ENCODE data around the gene ARHGAP23. TPM values are rescaled to one million over a fixed set of nuclear protein-coding genes. Genes with fewer than 3 reads are reported as not detected.

Gene ARHGAP23
- total RNA-seq, 1 donor from 2014 or later: 157 TPM

DNA sequence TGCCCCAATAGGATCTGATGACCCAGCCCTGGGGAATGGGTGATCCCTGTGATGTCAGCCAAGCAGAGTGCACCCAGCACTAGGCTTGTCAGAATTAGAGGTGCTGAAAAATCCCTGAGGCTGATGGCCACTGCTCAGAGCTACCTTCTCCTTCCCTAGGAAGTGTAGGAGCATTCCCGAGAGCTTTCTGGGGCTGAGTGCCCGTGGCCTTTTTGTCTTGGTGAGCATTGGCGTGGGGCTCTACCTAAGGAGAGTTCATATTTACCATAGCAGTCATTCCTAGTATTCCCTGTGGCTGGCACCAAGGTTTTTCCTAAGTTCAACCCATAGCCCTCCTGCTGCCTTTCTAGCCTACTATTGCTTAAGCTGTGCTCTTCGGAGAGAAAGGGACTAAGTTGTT lies 22.6 kb upstream of the ARHGAP23 start:
- H3K4me1 Mint-ChIP-seq (ENCODE audit: low read depth): peaks cover 5% of the 10 kb centered on the region
- H3K4me3 Mint-ChIP-seq (ENCODE audit: unreplicated experiment): no peak overlapping the region
- no peaks in the 10 kb centered on the region for H3K27me3 Mint-ChIP-seq (ENCODE audit: low read depth)
- H3K27ac Mint-ChIP-seq (ENCODE audit: unreplicated experiment): no peak overlapping the region
- peaks cover 5% of the 10 kb centered on the region for H3K9me3 Mint-ChIP-seq (ENCODE audit: low read depth)
- TF ChIP-seq, protein P1, sequence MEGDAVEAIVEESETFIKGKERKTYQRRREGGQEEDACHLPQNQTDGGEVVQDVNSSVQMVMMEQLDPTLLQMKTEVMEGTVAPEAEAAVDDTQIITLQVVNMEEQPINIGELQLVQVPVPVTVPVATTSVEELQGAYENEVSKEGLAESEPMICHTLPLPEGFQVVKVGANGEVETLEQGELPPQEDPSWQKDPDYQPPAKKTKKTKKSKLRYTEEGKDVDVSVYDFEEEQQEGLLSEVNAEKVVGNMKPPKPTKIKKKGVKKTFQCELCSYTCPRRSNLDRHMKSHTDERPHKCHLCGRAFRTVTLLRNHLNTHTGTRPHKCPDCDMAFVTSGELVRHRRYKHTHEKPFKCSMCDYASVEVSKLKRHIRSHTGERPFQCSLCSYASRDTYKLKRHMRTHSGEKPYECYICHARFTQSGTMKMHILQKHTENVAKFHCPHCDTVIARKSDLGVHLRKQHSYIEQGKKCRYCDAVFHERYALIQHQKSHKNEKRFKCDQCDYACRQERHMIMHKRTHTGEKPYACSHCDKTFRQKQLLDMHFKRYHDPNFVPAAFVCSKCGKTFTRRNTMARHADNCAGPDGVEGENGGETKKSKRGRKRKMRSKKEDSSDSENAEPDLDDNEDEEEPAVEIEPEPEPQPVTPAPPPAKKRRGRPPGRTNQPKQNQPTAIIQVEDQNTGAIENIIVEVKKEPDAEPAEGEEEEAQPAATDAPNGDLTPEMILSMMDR (IDR thresholded peaks at IDR 0.05): no peak
- no peak for DNase-seq (ENCODE audit: low spot score)
- H3K36me3 Mint-ChIP-seq (ENCODE audit: low read depth): peaks cover 9% of the 10 kb centered on the region

DNA sequence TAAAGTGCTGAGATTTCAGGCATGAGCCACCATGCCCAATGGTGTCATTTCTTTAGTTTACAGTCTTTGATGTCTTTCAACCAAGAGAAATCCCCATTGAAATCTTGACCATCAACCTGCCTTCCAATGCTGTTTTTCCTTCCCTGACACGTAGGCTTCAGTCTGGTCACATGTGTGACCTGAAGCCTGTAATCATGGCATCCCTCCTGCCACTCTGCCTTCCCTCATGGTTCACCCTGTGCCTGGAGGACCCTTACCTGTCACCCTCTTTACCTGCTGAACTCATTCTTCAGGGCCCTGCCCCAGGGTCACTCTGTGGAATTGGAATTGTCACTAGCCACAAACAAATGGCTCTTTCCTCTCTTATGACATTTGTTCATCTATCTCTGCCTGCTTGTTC lies 18.1 kb upstream of the ARHGAP23 start:
- Mint-ChIP-seq H3K27ac (ENCODE audit: unreplicated experiment) (no peak overlapping the region), H3K27me3 (ENCODE audit: low read depth) (no peaks in the 10 kb centered on the region), H3K4me1 (ENCODE audit: low read depth) (peaks cover 13% of the 10 kb centered on the region), H3K9me3 (ENCODE audit: low read depth) (peaks cover 5% of the 10 kb centered on the region), H3K4me3 (ENCODE audit: unreplicated experiment) (no peak overlapping the region), H3K36me3 (ENCODE audit: low read depth) (no peaks in the 10 kb centered on the region)
- peak; percentile 10 for DNase-seq (ENCODE audit: low spot score)
- TF ChIP-seq, protein P1 (IDR thresholded peaks at IDR 0.05): no peak

DNA sequence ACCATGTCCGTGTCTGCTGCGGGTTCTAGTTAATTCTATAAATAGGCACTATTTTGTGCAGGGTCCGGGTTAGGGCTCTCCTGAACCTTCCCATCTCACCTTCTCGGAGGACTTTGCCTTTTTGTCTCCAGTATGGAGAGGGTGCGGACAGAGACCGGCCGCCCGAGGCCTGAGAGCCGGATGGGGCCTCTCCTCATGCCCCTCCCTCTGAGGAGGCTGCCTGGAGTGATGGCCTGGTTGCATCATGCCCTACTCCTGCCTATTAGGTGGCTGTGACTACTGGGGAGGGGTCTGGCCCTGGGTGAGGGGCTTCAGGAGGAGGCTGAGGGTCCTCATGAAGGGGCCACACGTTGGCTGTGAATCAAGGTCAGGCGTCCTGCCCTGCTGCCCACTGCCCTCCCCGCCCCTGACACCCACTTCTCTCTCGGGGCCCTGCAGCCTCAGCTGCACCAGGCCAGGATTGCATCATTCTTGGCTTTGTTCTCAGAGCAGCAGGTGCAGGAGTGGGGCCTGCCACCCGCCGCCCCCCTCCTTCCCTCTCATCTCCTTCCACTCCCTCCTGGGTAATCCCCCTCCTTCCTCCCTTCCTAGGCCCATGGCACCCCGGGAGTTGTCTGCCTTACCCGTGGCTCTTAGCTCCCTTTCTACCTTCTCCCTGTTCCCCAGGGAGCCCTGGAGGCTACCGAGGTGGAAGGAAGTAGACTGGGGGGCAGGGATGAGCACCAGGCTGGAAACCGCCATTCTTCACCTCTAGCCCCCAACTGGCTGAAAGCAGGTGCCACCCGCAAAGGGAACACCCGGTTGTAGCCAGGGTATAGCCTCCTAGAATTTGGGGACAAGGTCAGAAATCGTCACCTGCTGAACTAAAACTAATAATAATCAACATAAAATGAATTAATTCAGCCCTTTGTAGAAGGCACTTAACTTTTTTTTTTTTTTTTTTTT lies 12.7 kb upstream of the ARHGAP23 start:
- H3K36me3 Mint-ChIP-seq (ENCODE audit: low read depth): no peaks in the 10 kb centered on the region
- H3K9me3 Mint-ChIP-seq (ENCODE audit: low read depth): no peaks in the 10 kb centered on the region
- peak overlapping the region; percentile 78 for H3K4me3 Mint-ChIP-seq (ENCODE audit: unreplicated experiment)
- TF ChIP-seq, protein P1 (IDR thresholded peaks at IDR 0.05): no peak
- H3K27me3 Mint-ChIP-seq (ENCODE audit: low read depth): no peaks in the 10 kb centered on the region
- peaks cover 40% of the 10 kb centered on the region for H3K4me1 Mint-ChIP-seq (ENCODE audit: low read depth)
- no peak for DNase-seq (ENCODE audit: low spot score)
- H3K27ac Mint-ChIP-seq (ENCODE audit: unreplicated experiment): peak overlapping the region; percentile 98

DNA sequence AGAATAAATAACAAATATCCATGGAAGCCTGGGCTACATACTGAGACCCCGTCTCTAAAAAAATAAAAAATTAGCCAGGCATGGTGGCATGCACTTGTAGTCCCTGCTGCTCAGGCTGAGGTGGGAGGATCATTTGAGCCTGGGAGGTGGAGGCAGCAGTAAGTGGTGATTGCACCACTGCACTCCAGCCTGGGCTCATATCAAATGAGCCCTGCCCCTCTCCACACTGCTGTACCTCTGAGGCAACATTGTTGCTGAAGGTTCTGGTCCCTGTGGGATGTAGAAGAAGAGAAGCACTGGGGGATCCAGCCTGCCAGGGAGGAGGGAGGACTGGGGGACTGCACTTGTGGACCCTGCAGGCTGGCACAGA lies 11.4 kb upstream of the ARHGAP23 start:
- no peak for DNase-seq (ENCODE audit: low spot score)
- peaks cover 53% of the 10 kb centered on the region for H3K4me1 Mint-ChIP-seq (ENCODE audit: low read depth)
- no peak overlapping the region for H3K4me3 Mint-ChIP-seq (ENCODE audit: unreplicated experiment)
- no peaks in the 10 kb centered on the region for H3K9me3 Mint-ChIP-seq (ENCODE audit: low read depth)
- H3K27ac Mint-ChIP-seq (ENCODE audit: unreplicated experiment): no peak overlapping the region
- TF ChIP-seq, protein P1 (IDR thresholded peaks at IDR 0.05): no peak
- no peaks in the 10 kb centered on the region for H3K27me3 Mint-ChIP-seq (ENCODE audit: low read depth)
- H3K36me3 Mint-ChIP-seq (ENCODE audit: low read depth): no peaks in the 10 kb centered on the region

DNA sequence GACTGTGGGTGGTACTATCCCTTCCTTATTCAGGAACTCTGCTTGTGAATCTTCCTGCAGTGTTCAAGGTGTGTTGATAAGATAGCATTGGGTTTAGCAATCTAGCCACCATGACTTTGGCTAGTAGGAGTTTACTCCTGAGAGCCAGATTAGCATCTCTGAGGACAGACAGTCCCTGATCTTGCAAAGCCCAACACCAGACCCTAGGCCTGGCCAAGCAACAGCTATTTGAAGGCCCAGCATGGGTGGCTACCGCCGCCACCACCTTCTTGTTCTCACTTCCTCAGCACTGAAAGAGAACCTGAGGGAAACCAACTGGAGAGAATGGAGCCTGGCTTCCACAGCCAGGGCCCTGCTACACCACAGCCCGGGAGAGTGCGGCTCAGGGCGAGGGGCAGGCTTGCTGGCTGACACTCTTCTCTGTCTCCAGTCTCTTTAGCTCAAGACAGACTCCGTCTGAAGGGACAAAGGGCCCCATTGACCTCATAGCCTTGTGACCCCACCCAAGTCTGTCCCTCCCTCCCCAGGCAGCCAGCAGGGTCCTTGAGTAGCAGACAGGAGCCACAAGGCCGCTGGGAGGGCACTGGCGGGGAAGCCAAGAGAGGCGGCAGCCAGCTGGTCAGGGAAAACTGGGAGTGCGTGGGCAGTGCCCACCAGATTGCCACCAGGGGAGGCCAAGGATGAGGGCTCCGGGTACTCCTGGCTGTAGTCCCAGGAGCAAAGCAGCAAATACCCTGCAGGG lies 10.9 kb upstream of the ARHGAP23 start:
- TF ChIP-seq, protein P1 (IDR thresholded peaks at IDR 0.05): no peak
- Mint-ChIP-seq H3K4me1 (ENCODE audit: low read depth) (peaks cover 59% of the 10 kb centered on the region), H3K27ac (ENCODE audit: unreplicated experiment) (peak overlapping the region; percentile 54), H3K36me3 (ENCODE audit: low read depth) (no peaks in the 10 kb centered on the region), H3K27me3 (ENCODE audit: low read depth) (no peaks in the 10 kb centered on the region), H3K4me3 (ENCODE audit: unreplicated experiment) (no peak overlapping the region), H3K9me3 (ENCODE audit: low read depth) (no peaks in the 10 kb centered on the region)
- no peak for DNase-seq (ENCODE audit: low spot score)

Data from chondrocyte (in vitro differentiated cells).